IPS-NIHi7 (cell line): ENCODE data around the gene DNAJC12.
"Not testable (repeated sequence)": the region's sequence is repeated elsewhere in the genome, so short reads cannot be mapped to it uniquely, and the experiment has no call there.

ENCODE experiments used
- DNase-seq: peaks from one replicate; pipeline ENCODE4 v3.0.0; 2012; ENCODE audit warnings: mixed read lengths; ENCODE audit errors: extremely low spot score

The DNAJC12 gene

DNA sequence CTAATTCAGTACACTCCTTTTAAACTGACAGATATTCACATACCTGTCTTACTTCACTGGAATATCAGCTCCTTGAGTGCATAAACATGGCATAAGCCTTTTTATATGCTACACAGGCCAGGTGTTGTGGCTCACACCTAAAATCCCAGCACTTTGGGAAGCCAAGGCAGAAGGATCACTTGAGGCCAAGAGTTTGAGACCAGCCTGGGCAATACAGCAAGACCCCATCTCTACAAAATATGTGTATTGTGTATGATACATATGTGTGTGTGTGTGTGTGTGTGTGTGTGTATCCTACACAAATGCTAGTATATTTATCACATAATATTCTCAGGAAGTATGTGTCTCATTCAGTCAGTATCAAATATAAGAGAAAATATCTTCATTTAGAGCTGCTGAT lies 45.3 kb downstream of the DNAJC12 start:
- no peak for DNase-seq

DNA sequence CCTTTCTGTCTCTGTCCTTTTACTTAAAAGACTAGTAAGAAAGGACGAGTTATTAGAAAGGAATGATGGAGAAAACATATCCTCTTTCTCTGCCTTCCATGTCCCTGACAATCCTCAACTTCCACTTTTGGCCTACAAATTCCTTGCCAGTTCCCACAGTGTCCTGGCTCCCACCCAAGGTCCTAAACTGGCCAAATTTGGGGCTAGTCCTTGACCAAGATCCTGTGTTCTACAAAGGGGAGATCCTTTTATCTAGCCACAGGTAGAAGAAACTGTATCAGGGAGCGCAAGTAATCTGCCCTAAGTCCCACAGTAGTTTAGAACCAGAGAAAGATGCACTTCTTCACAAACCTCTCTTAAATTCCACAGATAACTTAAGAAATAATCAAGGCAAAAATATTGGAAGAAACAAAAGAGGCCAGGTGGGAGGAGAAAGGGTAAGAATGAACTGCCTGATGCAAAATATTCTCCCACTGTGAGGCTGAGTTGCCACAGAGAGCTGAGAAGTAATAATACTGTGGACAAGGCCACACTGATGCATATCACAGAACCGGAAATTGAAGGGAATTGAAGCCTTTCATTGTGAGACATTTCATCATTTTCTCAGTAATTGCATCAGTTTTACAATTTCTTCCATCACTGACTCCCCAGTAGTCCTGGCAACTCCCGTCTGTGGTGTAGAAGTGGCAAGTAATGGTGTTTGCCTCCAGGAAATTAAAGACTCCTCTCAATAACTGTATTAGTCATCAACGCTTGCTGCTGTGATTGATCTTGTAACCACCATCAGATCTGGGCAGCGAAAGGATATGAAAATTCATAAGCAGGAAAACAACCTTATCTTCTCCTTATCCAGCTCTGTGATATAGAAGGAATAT lies 47.2 kb downstream of the DNAJC12 start:
- DNase-seq: no peak

DNA sequence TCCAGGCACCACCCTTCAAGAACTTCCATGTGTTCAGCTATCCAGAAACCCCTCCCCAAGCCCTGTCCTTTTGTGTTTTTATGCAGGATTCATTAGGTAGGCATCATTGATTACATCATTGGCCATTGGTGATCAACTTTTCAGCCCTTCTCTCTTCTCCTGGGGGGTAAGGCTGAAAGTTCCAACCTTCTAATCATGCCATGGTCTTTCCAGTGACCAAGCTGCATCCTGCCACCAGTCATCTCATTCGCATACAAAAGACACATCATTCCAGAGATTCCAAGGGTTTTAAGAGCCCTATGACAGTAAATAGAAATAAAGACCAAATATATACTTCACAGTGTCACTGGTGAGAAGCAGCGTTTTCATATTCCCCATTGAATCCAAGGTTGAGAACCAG lies 48.2 kb downstream of the DNAJC12 start:
- DNase-seq: no peak

DNA sequence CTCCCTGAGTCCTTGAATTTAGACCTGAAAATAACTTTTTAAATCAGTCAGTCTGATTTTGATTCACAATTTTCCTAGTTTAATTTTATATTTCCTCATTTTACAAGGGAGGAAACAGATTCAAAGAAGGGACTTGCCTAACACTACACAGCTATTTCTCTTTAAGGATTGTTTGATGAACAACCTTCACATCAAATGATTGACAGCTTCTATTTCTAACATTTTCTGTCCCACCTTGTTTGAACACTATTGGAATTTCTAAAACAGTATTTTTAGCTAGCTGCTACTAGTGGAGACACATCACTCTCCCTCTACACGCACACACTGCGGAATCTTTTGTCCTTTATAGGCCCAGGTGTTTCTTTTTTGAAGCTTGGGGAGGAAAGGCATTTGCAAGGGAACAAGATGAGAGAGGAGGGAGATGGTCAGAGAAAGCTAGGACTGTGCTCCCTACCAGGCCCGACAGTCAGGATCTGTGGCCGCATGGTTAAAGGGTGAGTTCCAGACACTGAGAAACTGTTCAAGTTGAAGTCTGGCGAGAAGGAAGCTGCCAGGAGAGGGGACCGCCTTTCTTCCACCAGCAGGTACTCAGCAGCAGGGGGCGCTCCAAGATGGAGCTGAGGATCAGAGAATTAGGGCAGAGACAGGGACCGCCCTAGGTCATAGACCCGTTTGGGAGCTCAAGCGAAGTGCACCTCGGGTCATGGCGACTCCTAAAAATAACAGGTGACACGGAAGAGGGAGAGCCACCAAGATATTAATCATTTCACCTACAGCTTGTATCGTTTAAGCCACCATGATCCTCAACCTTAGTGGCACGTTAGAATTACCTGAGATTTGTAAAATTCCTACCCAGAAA lies 49.7 kb downstream of the DNAJC12 start:
- DNase-seq: peak; percentile 92

DNA sequence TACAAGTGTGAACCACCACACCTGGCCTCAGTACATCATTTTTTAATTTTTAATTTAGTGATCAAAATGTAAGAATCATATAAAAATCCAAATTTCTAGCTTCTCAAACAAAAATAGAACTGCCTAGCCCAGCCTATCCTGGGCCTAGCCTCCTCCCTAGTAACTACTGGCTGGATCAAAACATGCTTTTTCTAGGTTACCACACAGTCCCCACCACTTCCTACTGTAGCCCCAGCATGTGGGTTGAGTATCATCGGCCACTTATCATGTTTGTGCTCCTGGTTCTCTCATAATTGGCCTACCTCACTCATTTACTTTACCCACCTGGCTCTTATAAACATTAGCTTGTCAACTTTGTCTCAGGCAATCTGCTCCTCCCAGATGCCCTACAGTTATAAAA lies 52.9 kb downstream of the DNAJC12 start:
- no peak for DNase-seq

DNA sequence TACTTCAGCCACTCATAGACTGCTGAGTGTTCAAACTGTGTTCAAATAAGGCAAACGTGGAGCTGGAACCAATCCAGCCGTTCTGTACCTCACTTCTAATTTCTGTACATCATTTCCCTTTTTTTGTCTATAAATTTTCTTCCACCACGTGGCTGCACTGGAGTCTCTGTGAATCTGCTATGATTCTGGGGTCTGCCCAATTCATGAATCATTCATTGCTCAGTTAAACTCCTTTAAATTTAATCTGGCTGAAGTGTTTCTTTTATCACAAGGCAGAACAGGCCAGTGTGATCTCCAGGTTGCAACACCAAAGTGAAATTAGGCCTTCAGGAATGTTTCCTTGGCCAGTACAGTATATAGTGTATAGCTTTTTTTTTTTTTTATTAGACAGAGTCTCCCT lies 53.5 kb downstream of the DNAJC12 start:
- no peak for DNase-seq

DNA sequence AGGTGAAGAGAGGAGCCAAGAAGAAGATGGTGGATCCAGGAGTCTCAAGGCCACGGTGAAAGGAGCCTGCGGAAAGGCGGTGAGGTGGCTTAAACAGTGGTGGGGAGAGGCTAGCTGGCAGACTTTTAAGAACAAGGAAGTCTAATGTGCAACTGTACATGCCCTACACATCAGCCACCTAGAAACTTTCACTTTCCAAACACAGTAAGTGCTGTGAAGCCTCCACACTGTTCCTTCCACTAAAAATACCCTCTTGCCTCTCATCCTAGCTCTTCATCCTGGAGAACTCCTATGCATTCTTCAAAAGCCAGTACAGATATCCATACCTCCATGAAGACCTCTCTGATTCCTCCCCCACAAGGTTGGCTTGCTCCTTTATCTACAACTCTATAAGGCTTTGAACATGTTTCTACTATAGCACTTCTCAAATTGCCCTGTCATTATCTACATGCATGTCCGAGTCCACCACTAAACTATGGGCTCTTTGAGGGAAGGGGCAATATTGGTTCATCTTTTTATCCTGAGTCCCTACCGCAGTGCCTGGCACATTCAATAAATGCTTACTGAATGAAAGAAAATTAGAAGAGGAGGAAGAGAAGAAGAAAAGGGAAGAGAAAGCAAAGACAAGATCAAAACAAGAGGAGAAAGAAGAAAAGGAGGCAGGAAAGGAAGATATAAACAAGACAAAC lies 54.2 kb downstream of the DNAJC12 start:
- no peak for DNase-seq

DNA sequence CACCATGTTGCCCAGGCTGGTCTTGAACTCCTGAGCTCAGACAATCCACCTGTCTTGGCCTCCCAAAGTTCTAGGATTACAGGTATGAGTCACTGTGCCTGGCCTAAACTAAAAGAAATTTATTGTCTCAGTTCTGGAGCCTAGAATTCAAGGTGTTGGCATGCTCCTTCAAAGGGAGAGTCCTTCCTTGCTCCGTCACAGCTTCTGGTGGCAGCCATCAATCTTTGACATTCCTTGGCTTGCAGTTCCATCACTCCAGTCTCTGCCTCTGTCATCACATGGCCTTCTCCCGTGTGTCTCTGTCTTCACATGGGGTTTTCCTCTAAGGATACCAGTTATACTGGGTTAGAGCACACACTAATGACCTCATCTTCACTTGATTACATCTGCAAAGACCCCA lies 55.5 kb downstream of the DNAJC12 start:
- DNase-seq: no peak

DNA sequence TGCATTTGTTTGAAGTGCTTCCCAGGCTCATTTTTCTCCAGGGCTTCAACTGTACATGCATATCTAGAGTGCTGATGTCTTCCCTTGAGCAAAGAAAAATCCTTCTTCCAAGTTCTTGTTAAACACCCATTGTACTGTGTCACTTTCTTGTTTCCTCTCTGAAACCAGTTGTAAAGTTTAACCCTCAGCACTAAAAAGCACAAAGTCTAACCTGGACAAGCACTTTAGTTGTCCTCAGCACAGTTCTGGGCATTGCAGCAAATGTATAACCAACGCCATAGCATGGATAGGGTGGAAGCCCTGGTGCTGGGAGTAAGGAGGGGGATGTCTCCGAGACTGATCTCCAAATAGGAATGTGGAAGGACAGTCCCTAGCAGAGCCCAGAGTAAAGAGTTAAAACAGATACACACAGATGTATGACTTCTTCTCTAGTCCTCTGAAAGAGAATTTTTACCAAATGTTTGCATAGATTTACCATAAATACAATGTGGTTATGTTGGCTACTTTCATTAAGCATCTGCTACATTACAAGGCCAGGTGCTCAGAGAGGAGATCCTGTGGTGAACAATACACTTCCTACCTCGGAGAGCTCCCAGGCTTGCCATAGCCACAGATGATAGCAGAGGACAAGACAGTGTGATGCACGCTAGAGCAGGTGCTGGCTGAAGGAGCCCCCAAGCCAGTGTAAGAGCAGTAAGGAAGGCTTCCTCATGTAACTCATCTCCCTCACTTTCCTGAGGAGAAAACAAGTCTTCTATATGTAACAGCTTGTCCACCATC lies 57.0 kb downstream of the DNAJC12 start:
- DNase-seq: no peak

DNA sequence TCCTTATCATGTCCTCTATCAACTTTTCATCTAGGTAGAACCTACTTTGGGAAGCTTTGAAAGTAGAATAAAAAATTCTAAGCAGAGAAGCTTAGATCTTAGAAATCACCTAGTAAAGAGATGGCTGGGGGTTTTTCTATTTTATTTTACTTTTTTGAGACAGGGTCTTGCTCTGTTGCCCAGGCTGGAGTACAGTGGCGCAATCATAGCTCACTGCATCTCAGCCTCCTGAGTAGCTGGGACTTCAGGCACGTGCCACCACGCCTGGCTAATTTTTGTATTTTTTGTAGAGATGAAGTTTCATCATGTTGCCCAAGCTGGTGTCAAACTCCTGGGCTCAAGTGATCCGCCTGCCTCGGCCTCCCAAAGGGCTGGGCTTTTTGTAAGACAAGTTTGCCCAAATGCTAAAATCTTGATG lies 57.8 kb downstream of the DNAJC12 start:
- not testable (repeated sequence) for DNase-seq

DNA sequence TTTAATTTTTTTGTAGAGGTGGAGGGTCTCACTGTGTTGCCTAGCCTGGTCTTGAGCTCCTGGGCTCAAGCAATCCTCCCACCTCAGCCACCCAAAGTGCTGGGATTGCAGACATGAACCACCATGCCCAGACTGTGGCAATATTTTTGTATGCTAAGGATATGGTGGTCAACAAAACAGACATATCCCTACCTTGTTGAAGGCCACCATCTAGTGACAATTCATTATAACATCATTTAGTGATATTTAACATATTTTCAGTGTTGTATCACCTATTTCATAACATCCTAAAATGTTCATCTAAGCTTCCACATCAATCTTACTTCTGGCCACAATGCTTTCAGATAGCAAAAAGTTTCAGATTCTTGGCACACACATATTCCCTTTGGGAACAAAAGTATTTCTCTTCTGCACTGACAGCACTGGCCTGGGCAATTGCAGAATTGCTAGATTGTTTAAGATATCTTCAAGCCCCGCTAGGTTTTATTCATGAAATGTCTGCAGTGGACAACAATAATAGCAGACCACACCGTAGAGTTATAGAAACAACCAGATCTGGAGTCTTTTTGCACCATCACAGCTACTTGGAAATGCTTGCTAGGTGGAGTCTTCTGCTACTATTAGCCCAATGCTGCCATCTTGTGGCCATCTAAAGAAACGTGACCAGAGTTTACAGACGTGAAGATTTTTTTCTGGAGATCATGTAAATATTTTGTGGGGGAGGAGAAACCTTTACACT lies 58.4 kb downstream of the DNAJC12 start:
- peak; percentile 65 for DNase-seq

DNA sequence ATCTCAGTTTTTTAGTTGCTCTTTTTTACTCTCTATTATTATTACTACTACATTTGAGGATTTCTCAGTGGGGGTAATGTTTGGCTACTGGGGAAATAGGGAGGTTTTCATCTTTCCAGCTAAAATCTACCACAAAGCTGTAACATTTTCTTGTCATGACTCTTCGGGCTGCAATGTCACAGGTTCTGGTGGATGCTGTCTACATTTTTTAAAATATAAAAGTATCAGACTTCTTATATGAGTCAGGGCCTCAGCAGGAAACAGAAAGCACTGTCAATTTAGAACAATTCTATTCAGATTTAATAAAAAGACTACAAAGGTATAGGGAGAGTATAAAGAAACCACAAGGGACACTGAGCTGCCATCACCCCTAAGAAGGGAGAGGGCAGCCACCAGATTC lies 61.6 kb downstream of the DNAJC12 start:
- no peak for DNase-seq

DNA sequence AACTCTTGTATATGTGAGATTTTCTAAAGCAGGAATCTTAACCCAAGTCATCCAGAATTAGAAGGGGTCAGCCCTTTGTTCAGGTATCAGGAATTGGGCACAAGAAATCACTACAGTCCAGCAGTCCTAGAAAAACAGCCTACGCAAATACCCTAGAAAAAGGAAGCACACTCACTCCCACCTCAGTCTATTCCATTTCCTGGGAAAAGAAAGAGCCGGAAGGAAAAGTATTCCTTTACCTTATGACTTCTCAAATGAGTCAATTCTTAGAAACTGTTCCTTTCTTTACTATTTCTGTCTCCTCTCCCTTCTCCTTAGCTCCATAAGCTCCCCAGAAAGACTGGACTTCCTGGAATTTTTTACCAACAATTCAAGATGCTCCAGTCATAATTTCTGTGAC lies 62.7 kb downstream of the DNAJC12 start:
- no peak for DNase-seq

DNA sequence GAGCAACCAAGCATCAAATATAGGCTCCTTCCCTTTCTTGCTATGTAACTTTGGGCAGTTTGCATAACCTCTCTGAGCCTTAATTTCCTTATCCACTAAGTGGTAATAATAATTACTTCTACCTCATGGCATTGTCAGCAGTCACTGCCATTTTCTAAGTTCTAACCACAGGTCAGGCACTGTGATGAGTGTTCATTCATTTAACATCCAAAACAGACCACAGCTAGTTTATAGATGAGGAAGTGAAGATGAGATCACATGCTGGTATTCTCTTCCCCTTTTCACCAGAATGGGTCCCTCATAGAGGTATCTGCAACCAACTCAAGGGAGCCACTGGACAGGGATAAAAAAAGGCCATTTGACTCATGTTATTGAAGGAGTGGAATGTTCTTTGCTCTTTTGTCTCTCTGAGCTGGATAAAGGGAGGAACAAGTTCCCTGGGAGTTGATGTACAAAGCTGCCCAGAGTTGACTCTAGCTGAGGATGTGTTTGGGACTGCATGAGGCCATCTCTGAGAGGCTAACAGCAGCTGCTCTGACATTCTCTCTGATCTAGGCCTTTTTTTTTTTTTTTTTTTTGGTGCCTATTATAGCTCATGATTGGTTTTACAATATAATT lies 65.0 kb downstream of the DNAJC12 start:
- DNase-seq: no peak

DNA sequence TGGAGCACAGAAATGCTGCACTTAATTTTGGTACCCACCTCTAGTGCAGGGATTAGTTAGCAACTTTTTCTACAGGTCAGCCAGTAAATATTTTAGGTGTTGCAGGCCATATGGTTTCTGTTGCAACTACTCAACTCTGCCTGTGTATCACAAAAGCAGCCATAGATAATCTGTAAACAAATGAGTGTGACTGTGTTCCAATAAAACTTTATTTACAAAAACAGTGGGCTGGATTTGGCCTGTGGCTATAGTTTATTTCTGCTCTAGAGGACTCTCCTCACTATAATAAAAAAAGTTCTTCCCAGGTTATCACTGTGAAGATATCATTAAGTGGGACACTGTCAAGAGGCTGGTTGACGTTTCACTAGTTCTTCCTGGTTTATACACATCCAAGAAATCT lies 65.8 kb downstream of the DNAJC12 start:
- DNase-seq: no peak

DNA sequence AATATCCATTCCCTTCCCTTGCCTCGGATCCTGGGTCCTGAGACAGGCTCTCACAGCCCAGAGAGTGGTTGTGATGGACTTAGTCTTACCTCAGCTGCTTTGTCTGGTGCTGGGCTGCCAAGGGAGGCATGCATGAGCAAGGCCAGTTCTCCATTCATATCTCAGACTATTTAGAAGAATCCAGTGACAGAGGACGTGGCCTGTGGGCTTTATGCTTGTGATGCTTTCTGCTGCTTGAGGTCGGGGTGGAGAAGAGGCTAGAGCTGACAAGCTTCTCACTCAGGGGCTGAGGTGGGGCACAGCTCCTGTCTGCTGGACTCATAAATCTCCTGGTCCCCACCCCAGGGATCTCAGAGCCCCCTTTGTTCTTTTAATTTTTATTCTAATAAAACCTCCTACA lies 66.8 kb downstream of the DNAJC12 start:
- DNase-seq: no peak

DNA sequence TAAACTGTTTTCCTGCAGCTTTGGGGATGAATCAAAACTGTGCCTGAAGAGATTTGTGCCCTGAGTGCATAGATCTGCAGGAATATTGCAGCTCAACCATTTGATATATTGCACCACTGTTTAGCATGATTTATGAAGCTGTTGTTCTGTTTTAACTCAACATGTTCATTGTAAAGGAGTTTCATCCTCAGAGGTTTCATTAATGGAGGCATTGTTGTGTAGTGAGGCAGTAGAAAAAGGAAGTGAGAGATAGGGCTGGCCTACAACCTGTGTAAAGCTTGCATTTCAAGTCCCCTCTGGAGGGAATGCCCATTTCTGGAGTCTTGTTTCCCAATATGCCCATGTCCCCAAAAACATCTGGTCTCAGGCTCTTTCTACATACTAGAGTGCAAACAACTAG lies 67.5 kb downstream of the DNAJC12 start:
- no peak for DNase-seq

DNA sequence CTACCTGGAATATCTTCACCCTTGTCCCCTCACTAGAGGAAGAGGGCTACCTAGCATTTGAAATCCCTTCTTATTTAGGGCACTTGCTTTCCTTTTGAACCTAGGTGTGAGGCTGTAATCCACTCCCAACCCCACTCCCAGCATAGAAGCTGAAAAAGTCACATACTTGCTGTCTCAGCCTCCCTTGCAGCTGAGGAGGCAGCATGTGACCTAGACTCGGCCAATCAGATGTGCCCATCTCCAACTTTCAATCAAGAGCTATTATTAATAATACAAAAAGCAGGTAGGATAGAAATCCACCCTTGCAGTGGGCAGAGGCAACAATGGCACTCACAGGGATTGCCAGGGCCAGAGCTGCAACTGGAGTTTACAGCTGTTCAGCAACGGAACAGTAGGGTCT lies 70.7 kb downstream of the DNAJC12 start:
- no peak for DNase-seq

DNA sequence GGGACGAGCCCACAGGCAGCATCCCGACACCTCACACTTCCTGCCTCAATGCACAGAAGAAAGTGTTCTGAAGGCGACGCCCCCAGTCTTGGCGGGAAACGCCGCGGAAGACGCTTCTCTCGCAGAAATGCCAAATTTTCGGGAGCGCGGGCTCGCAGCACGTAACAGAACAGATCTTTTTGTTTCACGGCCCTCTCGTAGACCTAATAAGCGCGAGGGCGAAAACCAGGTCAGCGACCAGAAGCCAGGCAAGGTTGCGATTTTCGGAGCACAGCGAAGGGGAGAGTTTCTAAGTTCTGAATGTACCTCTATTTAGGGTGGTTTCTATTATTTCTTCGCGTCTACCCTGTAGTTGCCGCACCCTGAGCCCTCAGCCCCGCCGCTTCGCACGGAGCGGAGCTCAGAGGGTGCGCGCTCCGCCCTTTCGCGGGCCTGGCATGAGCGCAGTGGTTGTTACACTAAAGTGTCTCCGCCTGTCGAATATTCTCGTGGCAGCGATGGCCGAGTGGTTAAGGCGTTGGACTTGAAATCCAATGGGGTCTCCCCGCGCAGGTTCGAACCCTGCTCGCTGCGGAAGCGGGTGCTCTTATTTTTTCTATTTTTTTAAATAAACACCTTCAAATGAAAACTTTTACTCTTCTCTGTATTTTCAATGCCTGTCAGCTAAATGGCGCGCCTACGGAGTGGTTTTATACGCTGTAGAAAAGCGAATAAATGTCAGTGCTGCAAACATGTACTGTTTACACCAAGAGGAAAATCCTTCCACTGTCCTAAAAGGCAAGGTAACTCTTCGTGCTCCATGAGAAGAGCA lies 73.8 kb downstream of the DNAJC12 start:
- peak; percentile 80 for DNase-seq
